Vagina (tissue), 2 donors: ENCODE data around the gene THY1.

Experiments
- CTCF ChIP-seq, 3 experiments: fragments of 450-650 bp in 2 of 3; fragments of 200-600 bp in 1 of 3; sonication (generic) in 1 of 3; IDR thresholded peaks; one replicate each; pipeline ENCODE4 v1.5.1; 2017 to 2019; ENCODE audit warnings: antibody characterized with exemption in 3 of 3, mild to moderate bottlenecking in 2 of 3, moderate library complexity in 2 of 3
- POLR2A ChIP-seq, 2 donors: fragments of 450-650 bp; IDR thresholded peaks; one replicate each; pipeline ENCODE4 v1.6.1; 2017; ENCODE audit warnings: antibody characterized with exemption in 2 of 2, mild to moderate bottlenecking in 2 of 2, moderate library complexity in 2 of 2

- TF ChIP-seq POLR2A (IDR thresholded peaks at IDR 0.05) (no peak), CTCF (IDR thresholded peaks at IDR 0.05) (no peak)
Measured at GRCh38 chr11:119434591-119435330, 11.8 kb upstream of the THY1 start.
